Ovary (tissue), 9 donors: ENCODE results near the gene ZFPL1. TPM values are rescaled to one million over a fixed set of nuclear protein-coding genes. Genes with fewer than 3 reads are reported as not detected.

Source experiments
- DNase-seq, 5 donors: peaks; one replicate each; pipeline ENCODE4 v3.0.0-alpha.2; 2019 to 2020
- H3K27ac ChIP-seq, 2 donors: fragments of 200-600 bp; one replicate each; pipeline versions ENCODE4 v1.5.1 to v1.8.0; 2019 to 2022
- H3K27me3 ChIP-seq: fragments of 200-600 bp; one replicate; pipeline ENCODE4 v1.8.0; 2022
- H3K36me3 ChIP-seq: fragments of 200-600 bp; sonication (generic); one replicate; pipeline ENCODE4 v1.5.1; 2019
- H3K4me1 ChIP-seq: one replicate; pipeline ENCODE4 v1.8.1; 2013; ENCODE audit warnings: mild to moderate bottlenecking, moderate library complexity; ENCODE audit not compliant: insufficient read depth
- H3K4me3 ChIP-seq: fragments of 200-600 bp; sonication (generic); one replicate; pipeline ENCODE4 v1.5.1; 2017
- H3K9me3 ChIP-seq, 2 donors: fragments of 200-600 bp in 1 of 2; sonication (generic) in 1 of 2; one replicate each; pipeline versions ENCODE4 v1.5.1 to v1.8.1; 2013 to 2019; ENCODE audit warnings: mild to moderate bottlenecking in 1 of 2, moderate library complexity in 1 of 2
- EP300 ChIP-seq: sonication (generic); formaldehyde crosslinking; IDR thresholded peaks from one replicate; pipeline ENCODE4 v1.6.1; 2017; ENCODE audit warnings: antibody characterized with exemption
- POLR2A ChIP-seq: fragments of 450-650 bp; IDR thresholded peaks from one replicate; pipeline ENCODE4 v1.6.1; 2017; ENCODE audit warnings: antibody characterized with exemption, mild to moderate bottlenecking, moderate library complexity
- WGBS, 3 donors: extraction: QIAGEN DNeasy Blood & Tissue Kit in 1 of 3; methylation state at CpG; one replicate each; pipeline versions ENCODE4 v1.1.5 to v1.1.7; 2013 to 2017; 5-methylcytosine and 5-hydroxymethylcytosine counted together
- intact Hi-C, 4 donors: fragments of 100-400 bp; cut with DNase I; formaldehyde crosslinking; loops; one replicate each; pipeline versions ENCODE4 v1.11.0 to v1.15.1; 2022 to 2023
- polyA plus RNA-seq, 2 donors: library from polyadenylated mRNA; stranded (reverse); fragments of 200-250 nt in 1 of 2; fragments of 350-450 nt in 1 of 2; fragmentation: Illumina TruSeq in 1 of 2; extraction: RNeasy Lipid Tissue Mini Kit (QIAGEN cat#74804) in 1 of 2; gene quantifications; one replicate each; pipeline ENCODE4 v1.2.3, GENCODE V29; 2013 to 2014
- total RNA-seq, 7 donors: library from RNA; depleted of rRNA in 2 of 7; stranded (reverse); fragments of >200 nt in 2 of 7; fragmentation: NEBNext Ultra II Directional in 3 of 7; extraction: Animal tissue kit (Norgen Biotek cat#: 25700) in 3 of 7; gene quantifications; one replicate each; pipeline versions ENCODE4 v1.1.0 to v1.2.4, GENCODE V29; 2016 to 2023
- TF ChIP-seq, protein P1 (sequence below), 3 donors: fragments of 450-650 bp in 2 of 3; fragments of 200-600 bp in 1 of 3; IDR thresholded peaks; one replicate each; pipeline versions ENCODE4 v1.5.1 to v1.8.0; 2016 to 2022; ENCODE audit warnings: antibody characterized with exemption in 3 of 3, mild to moderate bottlenecking in 1 of 3
- donor health status: DM: no; HTN: no; CAD: no; lungs with moderate emphysema.
- donor health status: DM: no; HTN: no; CAD: no.
- donor health status: Bipolar disorder and iron deficiency.
- donor health status: DM: yes; HTN: yes; CAD: no.
- donor health status: DM: no; HTN: no; CAD: no.
- donor health status: DM: yes; HTN: yes; CAD: no.

Gene ZFPL1
- total and polyA plus RNA-seq, 9 donors: 11.2 to 44.8 (median 35.1) TPM

DNA sequence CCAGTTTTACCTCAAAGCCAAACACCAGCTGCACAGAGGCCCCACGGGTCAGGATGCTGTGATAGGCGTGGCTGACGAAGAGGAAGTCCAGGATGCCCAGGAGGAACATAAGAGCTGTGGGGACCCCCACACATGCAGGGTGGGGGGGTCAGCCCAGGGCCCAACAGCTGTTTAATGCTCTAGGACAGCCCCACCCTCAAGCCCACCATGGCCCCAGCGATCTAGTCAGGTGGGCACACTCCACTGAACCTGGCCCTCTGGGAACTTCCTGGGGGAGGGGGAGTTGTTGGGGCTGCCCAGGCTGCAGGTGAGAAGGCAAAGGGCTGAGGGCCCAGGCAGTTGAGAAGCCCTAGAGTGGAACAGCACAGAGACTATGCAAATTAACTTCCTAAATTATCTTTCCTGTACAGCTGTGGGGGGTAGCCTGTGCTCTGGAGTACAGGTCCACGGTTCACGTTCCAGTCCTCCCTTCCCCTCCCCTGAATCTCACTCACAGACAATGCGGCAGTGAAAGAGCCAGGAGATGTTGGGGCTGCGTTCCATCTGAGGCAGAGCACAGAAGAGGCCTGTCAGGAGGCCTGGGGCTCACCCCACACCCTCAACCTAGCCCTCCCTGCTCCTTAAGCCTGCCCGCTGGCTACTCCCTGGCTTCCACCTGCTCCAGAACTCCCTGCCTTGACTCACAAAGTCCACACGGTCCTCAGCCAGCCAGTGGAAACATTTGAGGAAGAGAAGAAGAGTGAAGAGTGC, 48.4 kb downstream of the ZFPL1 start:
- peak in 1 of 5 donors; percentile 16 for DNase-seq
- Histone ChIP-seq H3K36me3 (no peaks in the 10 kb centered on the region), H3K4me3 (no peak overlapping the region), H3K4me1 (no peaks in the 10 kb centered on the region), H3K27me3 (no peaks in the 10 kb centered on the region), H3K9me3 (no peaks in the 10 kb centered on the region), H3K27ac (no peak overlapping the region)
- intact Hi-C loops: no loop called here
- no peak for TF ChIP-seq EP300
- TF ChIP-seq, protein P1, sequence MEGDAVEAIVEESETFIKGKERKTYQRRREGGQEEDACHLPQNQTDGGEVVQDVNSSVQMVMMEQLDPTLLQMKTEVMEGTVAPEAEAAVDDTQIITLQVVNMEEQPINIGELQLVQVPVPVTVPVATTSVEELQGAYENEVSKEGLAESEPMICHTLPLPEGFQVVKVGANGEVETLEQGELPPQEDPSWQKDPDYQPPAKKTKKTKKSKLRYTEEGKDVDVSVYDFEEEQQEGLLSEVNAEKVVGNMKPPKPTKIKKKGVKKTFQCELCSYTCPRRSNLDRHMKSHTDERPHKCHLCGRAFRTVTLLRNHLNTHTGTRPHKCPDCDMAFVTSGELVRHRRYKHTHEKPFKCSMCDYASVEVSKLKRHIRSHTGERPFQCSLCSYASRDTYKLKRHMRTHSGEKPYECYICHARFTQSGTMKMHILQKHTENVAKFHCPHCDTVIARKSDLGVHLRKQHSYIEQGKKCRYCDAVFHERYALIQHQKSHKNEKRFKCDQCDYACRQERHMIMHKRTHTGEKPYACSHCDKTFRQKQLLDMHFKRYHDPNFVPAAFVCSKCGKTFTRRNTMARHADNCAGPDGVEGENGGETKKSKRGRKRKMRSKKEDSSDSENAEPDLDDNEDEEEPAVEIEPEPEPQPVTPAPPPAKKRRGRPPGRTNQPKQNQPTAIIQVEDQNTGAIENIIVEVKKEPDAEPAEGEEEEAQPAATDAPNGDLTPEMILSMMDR (IDR thresholded peaks at IDR 0.05): no peak
- TF ChIP-seq POLR2A: no peak
- 61 to 70% (median 64%) methylated on average over 10 of the region's 10 CpGs for WGBS, 3 donors

GRCh38 chr11:65132988-65133700, 49.1 kb downstream of the ZFPL1 start:
- intact Hi-C loops: no loop called here

DNA sequence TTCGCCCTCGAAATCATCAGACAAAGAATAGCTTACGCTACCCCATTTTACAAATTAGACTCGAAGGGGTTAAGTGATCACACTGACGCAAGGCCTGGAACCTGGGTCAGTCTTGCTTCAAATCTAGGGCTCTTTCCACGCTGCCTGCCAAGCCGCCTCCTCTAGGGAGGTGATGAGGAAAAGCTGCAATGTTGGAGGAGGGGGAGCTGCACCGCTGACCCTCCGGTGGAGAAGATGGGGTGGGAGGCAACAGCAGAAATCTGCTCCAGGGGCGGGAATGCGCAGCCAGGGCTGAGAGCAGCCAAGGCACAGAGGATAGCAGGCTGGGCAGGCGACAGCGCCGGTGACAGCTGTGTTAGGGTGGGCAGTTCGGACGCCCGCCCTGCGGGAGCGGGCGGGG, 49.7 kb downstream of the ZFPL1 start:
- no peaks in the 10 kb centered on the region for H3K9me3 ChIP-seq
- peak in 4 of 5 donors; percentile 51 to 70 (median 58) for DNase-seq
- 0 to 2% (median 2%) methylated on average over 20 of the region's 20 CpGs for WGBS, 3 donors
- no peaks in the 10 kb centered on the region for H3K4me1 ChIP-seq
- H3K4me3 ChIP-seq: peak overlapping the region; percentile 76
- no peaks in the 10 kb centered on the region for H3K36me3 ChIP-seq
- peak overlapping the region; percentile 79 to 99 for H3K27ac ChIP-seq
- no peaks in the 10 kb centered on the region for H3K27me3 ChIP-seq
- TF ChIP-seq, protein P1 (IDR thresholded peaks at IDR 0.05): no peak
- TF ChIP-seq EP300 (no peak), POLR2A (no peak)
- intact Hi-C loops: no loop called here

More at GRCh38 chr11:65132988-65133700, 49.1 kb downstream of the ZFPL1 start:
- WGBS, 3 donors: 31 to 33% (median 32%) methylated on average over 17 to 18 of the region's 18 CpGs
- Histone ChIP-seq H3K4me1 (no peaks in the 10 kb centered on the region), H3K27ac (peak overlapping the region in 1 of 2 donors; percentile 99), H3K9me3 (no peaks in the 10 kb centered on the region), H3K4me3 (peak overlapping the region; percentile 76), H3K27me3 (no peaks in the 10 kb centered on the region), H3K36me3 (no peaks in the 10 kb centered on the region)
- DNase-seq: peak in 4 of 5 donors; percentile 40 to 54 (median 48)
- TF ChIP-seq POLR2A (no peak), EP300 (no peak)
- TF ChIP-seq, protein P1 (IDR thresholded peaks at IDR 0.05): no peak

- Histone ChIP-seq H3K36me3 (no peaks in the 10 kb centered on the region), H3K27me3 (no peaks in the 10 kb centered on the region), H3K27ac (peak within 1 kb of the TSS; percentile 79 to 99), H3K4me3 (peak within 1 kb of the TSS; percentile 76), H3K4me1 (no peaks in the 10 kb centered on the region), H3K9me3 (no peaks in the 10 kb centered on the region)
- TF ChIP-seq EP300 (peak; percentile 33), POLR2A (peak; percentile 95)
- TF ChIP-seq, protein P1 (IDR thresholded peaks at IDR 0.05): peak in 1 of 3 donors; percentile 8
- DNase-seq: peak; percentile 91 to 94 (median 92)
- intact Hi-C loops: no loop called here
- 0 to 1% (median 0%) methylated on average over 55 to 60 of the region's 60 CpGs for WGBS, 3 donors
Observed at GRCh38 chr11:65134240-65134951, 50.4 kb downstream of the ZFPL1 start, which contains the start of gene SYVN1. Gene SYVN1 (minus strand): TSS chr11:65134519. CDS start chr11:65133601, 918 bp downstream.
